Measurements from ENCODE around the gene TOM1L1.

TOM1L1 gene

GRCh38 chr17:54991567-54991966 is 90.9 kb downstream of the TOM1L1 start:
- no peak for DNase-seq
- no peak overlapping the region for H3K14ac ChIP-seq (ENCODE audit: low read length)
- no peak overlapping the region for H3K9ac ChIP-seq (ENCODE audit: low read length)
- H3K23ac ChIP-seq (ENCODE audit: low read length), result no peak overlapping the region
- H3K4me3 ChIP-seq (ENCODE audit: low read depth, low read length), result no peak overlapping the region
- no CpG with 5 or more reads among the region's 1 CpG for WGBS (ENCODE audit: extremely low coverage, insufficient coverage, insufficient read length)
- H3K4me2 ChIP-seq (ENCODE audit: low read length), result no peak overlapping the region
- H3K36me3 ChIP-seq (ENCODE audit: control insufficient read depth in 1 of 2, insufficient read depth in 2 of 2, low read length in 2 of 2), result no peaks in the 10 kb centered on the region
- no peak overlapping the region for H4K12ac ChIP-seq (ENCODE audit: low read depth, low read length)
- no peak overlapping the region for H3K18ac ChIP-seq (ENCODE audit: low read length)
- H4K8ac ChIP-seq (ENCODE audit: low read depth, low read length), result no peak overlapping the region
- no peak overlapping the region for H3K4ac ChIP-seq (ENCODE audit: low read depth, low read length)
- no peak overlapping the region for H2BK120ac ChIP-seq (ENCODE audit: insufficient read depth, low read length, poor library complexity)
- no peak overlapping the region for H2BK5ac ChIP-seq (ENCODE audit: low read depth, low read length, poor library complexity)
- H2BK12ac ChIP-seq (ENCODE audit: low read length), result no peak overlapping the region
- no peaks in the 10 kb centered on the region for H3K79me1 ChIP-seq (ENCODE audit: low read length)
- H3K27me3 ChIP-seq (ENCODE audit: insufficient read depth, low read length), result no peaks in the 10 kb centered on the region
- no peak overlapping the region for H2AFZ ChIP-seq (ENCODE audit: insufficient read depth, low read length, poor library complexity)
- H4K91ac ChIP-seq (ENCODE audit: low read depth, low read length), result no peak overlapping the region
- H3K9me3 ChIP-seq (ENCODE audit: insufficient read depth, low read depth, low read length), result no peaks in the 10 kb centered on the region
- H3K4me1 ChIP-seq (ENCODE audit: control insufficient read depth in 1 of 2, insufficient read depth in 2 of 2, low read length in 2 of 2), result no peaks in the 10 kb centered on the region
- no peak overlapping the region for H3K27ac ChIP-seq (ENCODE audit: low read depth, low read length)
- no peaks in the 10 kb centered on the region for H3K79me2 ChIP-seq (ENCODE audit: control insufficient read depth, insufficient read depth, low read length, poor library complexity)
- H2AK5ac ChIP-seq (ENCODE audit: low read length), result no peak overlapping the region

- H4K8ac ChIP-seq (ENCODE audit: low read depth, low read length), result no peak overlapping the region
- H3K36me3 ChIP-seq (ENCODE audit: control insufficient read depth in 1 of 2, insufficient read depth in 2 of 2, low read length in 2 of 2), result no peaks in the 10 kb centered on the region
- no peak overlapping the region for H4K91ac ChIP-seq (ENCODE audit: low read depth, low read length)
- H2AFZ ChIP-seq (ENCODE audit: insufficient read depth, low read length, poor library complexity), result no peak overlapping the region
- no peak overlapping the region for H2BK5ac ChIP-seq (ENCODE audit: low read depth, low read length, poor library complexity)
- no peak overlapping the region for H3K18ac ChIP-seq (ENCODE audit: low read length)
- no peak overlapping the region for H4K12ac ChIP-seq (ENCODE audit: low read depth, low read length)
- DNase-seq, result peak in 1 of 2 donors; percentile 83
- H3K9ac ChIP-seq (ENCODE audit: low read length), result no peak overlapping the region
- no peak overlapping the region for H2AK5ac ChIP-seq (ENCODE audit: low read length)
- no peaks in the 10 kb centered on the region for H3K79me2 ChIP-seq (ENCODE audit: control insufficient read depth, insufficient read depth, low read length, poor library complexity)
- no peaks in the 10 kb centered on the region for H3K79me1 ChIP-seq (ENCODE audit: low read length)
- H3K9me3 ChIP-seq (ENCODE audit: insufficient read depth, low read depth, low read length), result no peaks in the 10 kb centered on the region
- H3K14ac ChIP-seq (ENCODE audit: low read length), result no peak overlapping the region
- no peaks in the 10 kb centered on the region for H3K4me1 ChIP-seq (ENCODE audit: control insufficient read depth in 1 of 2, insufficient read depth in 2 of 2, low read length in 2 of 2)
- no peak overlapping the region for H3K27ac ChIP-seq (ENCODE audit: low read depth, low read length)
- no peak overlapping the region for H2BK120ac ChIP-seq (ENCODE audit: insufficient read depth, low read length, poor library complexity)
- H2BK12ac ChIP-seq (ENCODE audit: low read length), result no peak overlapping the region
- no peak overlapping the region for H3K4me3 ChIP-seq (ENCODE audit: low read depth, low read length)
- H3K4me2 ChIP-seq (ENCODE audit: low read length), result no peak overlapping the region
- no CpG with 5 or more reads among the region's 8 CpGs for WGBS (ENCODE audit: extremely low coverage, insufficient coverage, insufficient read length)
- no peak overlapping the region for H3K4ac ChIP-seq (ENCODE audit: low read depth, low read length)
- H3K27me3 ChIP-seq (ENCODE audit: insufficient read depth, low read length), result no peaks in the 10 kb centered on the region
- H3K23ac ChIP-seq (ENCODE audit: low read length), result no peak overlapping the region
Measured at GRCh38 chr17:54992797-54993639, 92.4 kb downstream of the TOM1L1 start.

GRCh38 chr17:54996441-54996840 is 95.8 kb downstream of the TOM1L1 start:
- Histone ChIP-seq H3K4me2 (ENCODE audit: low read length) (no peak overlapping the region), H3K27me3 (ENCODE audit: insufficient read depth, low read length) (no peaks in the 10 kb centered on the region), H2BK120ac (ENCODE audit: insufficient read depth, low read length, poor library complexity) (no peak overlapping the region), H3K9ac (ENCODE audit: low read length) (no peak overlapping the region), H3K4me3 (ENCODE audit: low read depth, low read length) (no peak overlapping the region), H3K18ac (ENCODE audit: low read length) (no peak overlapping the region), H4K91ac (ENCODE audit: low read depth, low read length) (no peak overlapping the region), H3K23ac (ENCODE audit: low read length) (no peak overlapping the region), H2BK5ac (ENCODE audit: low read depth, low read length, poor library complexity) (no peak overlapping the region), H3K36me3 (ENCODE audit: control insufficient read depth in 1 of 2, insufficient read depth in 2 of 2, low read length in 2 of 2) (no peaks in the 10 kb centered on the region), H3K9me3 (ENCODE audit: insufficient read depth, low read depth, low read length) (no peaks in the 10 kb centered on the region), H2AK5ac (ENCODE audit: low read length) (no peak overlapping the region), H2BK12ac (ENCODE audit: low read length) (no peak overlapping the region), H3K79me2 (ENCODE audit: control insufficient read depth, insufficient read depth, low read length, poor library complexity) (no peaks in the 10 kb centered on the region), H4K8ac (ENCODE audit: low read depth, low read length) (no peak overlapping the region), H3K14ac (ENCODE audit: low read length) (no peak overlapping the region), H2AFZ (ENCODE audit: insufficient read depth, low read length, poor library complexity) (no peak overlapping the region), H3K4me1 (ENCODE audit: control insufficient read depth in 1 of 2, insufficient read depth in 2 of 2, low read length in 2 of 2) (no peaks in the 10 kb centered on the region), H3K79me1 (ENCODE audit: low read length) (no peaks in the 10 kb centered on the region), H3K4ac (ENCODE audit: low read depth, low read length) (no peak overlapping the region), H4K12ac (ENCODE audit: low read depth, low read length) (no peak overlapping the region), H3K27ac (ENCODE audit: low read depth, low read length) (no peak overlapping the region)
- no CpG with 5 or more reads among the region's 1 CpG for WGBS (ENCODE audit: extremely low coverage, insufficient coverage, insufficient read length)
- no peak for DNase-seq

GRCh38 chr17:55002458-55002857 is 101.8 kb downstream of the TOM1L1 start:
- H3K4ac ChIP-seq (ENCODE audit: low read depth, low read length), result no peak overlapping the region
- no peaks in the 10 kb centered on the region for H3K79me1 ChIP-seq (ENCODE audit: low read length)
- H3K14ac ChIP-seq (ENCODE audit: low read length), result no peak overlapping the region
- no peak overlapping the region for H4K91ac ChIP-seq (ENCODE audit: low read depth, low read length)
- H4K8ac ChIP-seq (ENCODE audit: low read depth, low read length), result no peak overlapping the region
- no peak overlapping the region for H3K4me3 ChIP-seq (ENCODE audit: low read depth, low read length)
- no peaks in the 10 kb centered on the region for H3K9me3 ChIP-seq (ENCODE audit: insufficient read depth, low read depth, low read length)
- no peak overlapping the region for H3K18ac ChIP-seq (ENCODE audit: low read length)
- no peak for DNase-seq
- H2BK5ac ChIP-seq (ENCODE audit: low read depth, low read length, poor library complexity), result no peak overlapping the region
- no peaks in the 10 kb centered on the region for H3K36me3 ChIP-seq (ENCODE audit: control insufficient read depth in 1 of 2, insufficient read depth in 2 of 2, low read length in 2 of 2)
- no peak overlapping the region for H3K9ac ChIP-seq (ENCODE audit: low read length)
- no peak overlapping the region for H3K23ac ChIP-seq (ENCODE audit: low read length)
- H2AK5ac ChIP-seq (ENCODE audit: low read length), result no peak overlapping the region
- no peak overlapping the region for H3K4me2 ChIP-seq (ENCODE audit: low read length)
- no peak overlapping the region for H4K12ac ChIP-seq (ENCODE audit: low read depth, low read length)
- H3K79me2 ChIP-seq (ENCODE audit: control insufficient read depth, insufficient read depth, low read length, poor library complexity), result no peaks in the 10 kb centered on the region
- H2BK12ac ChIP-seq (ENCODE audit: low read length), result no peak overlapping the region
- no peak overlapping the region for H3K27ac ChIP-seq (ENCODE audit: low read depth, low read length)
- no peaks in the 10 kb centered on the region for H3K4me1 ChIP-seq (ENCODE audit: control insufficient read depth in 1 of 2, insufficient read depth in 2 of 2, low read length in 2 of 2)
- no peaks in the 10 kb centered on the region for H3K27me3 ChIP-seq (ENCODE audit: insufficient read depth, low read length)
- no peak overlapping the region for H2AFZ ChIP-seq (ENCODE audit: insufficient read depth, low read length, poor library complexity)
- no peak overlapping the region for H2BK120ac ChIP-seq (ENCODE audit: insufficient read depth, low read length, poor library complexity)
